Measurements from ENCODE around the gene FRMD5. TPM values are rescaled to one million over a fixed set of nuclear protein-coding genes. Genes with fewer than 3 reads are reported as not detected.

The FRMD5 gene
- total RNA-seq, 1 experiment from 2014 or later: 3.9 TPM

DNA sequence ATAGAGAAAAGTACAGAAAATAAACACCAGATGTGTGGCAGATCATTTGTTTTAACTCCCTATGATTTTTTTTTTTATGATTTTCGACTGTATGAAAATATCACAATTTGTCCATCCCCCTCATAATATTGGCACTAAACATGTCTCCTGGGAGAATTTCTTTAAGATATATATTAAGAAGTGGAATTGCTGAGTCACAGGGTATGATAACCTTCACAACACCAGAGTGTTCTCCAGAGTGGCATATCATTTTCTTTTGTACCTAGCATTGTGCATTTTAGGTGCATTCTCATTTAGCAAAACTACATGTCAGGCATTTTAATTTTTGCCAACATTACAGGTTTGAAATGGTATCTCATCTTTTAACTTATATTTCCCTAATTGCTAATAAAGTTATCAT, 170.9 kb downstream of the FRMD5 start:
- H3K27me3 ChIP-seq (ENCODE audit: insufficient read depth, low read length): no peaks in the 10 kb centered on the region
- H3K4me1 Mint-ChIP-seq: peaks cover 4 to 8% of the 10 kb centered on the region in 2 experiments
- no peak overlapping the region for H4K91ac ChIP-seq (ENCODE audit: insufficient read length, low read depth, low read length)
- no peaks in the 10 kb centered on the region for H3K27me3 Mint-ChIP-seq (ENCODE audit: low read depth)
- no peak overlapping the region for H4K8ac ChIP-seq (replicated peaks; ENCODE audit: insufficient read length, low read depth, low read length)
- H3K4me1 ChIP-seq (ENCODE audit: insufficient read depth, low read length): no peaks in the 10 kb centered on the region
- H2BK20ac ChIP-seq (ENCODE audit: low read depth, low read length, poor library complexity, severe bottlenecking): no peak overlapping the region
- H4K5ac ChIP-seq (ENCODE audit: insufficient read length, low read depth, low read length): no peak overlapping the region
- no peak overlapping the region for H3K4ac ChIP-seq (ENCODE audit: low read depth, low read length)
- no peaks in the 10 kb centered on the region for H3K9me3 Mint-ChIP-seq
- no peak overlapping the region for H3K4me2 ChIP-seq (ENCODE audit: insufficient read depth, insufficient read length, low read length)
- no peaks in the 10 kb centered on the region for H3K9me3 ChIP-seq (ENCODE audit: control insufficient read depth, low read depth, low read length)
- no peak overlapping the region for H3K27ac ChIP-seq (ENCODE audit: insufficient read length, low read depth, low read length)
- no peaks in the 10 kb centered on the region for H3K23me2 ChIP-seq (ENCODE audit: insufficient read length, low read depth, low read length, poor library complexity, severe bottlenecking)
- no peak overlapping the region for H2AK5ac ChIP-seq (ENCODE audit: insufficient read length, low read length)
- no peaks in the 10 kb centered on the region for H4K20me1 ChIP-seq (ENCODE audit: control insufficient read depth, insufficient read depth, insufficient read length)
- no peak overlapping the region for H3K23ac ChIP-seq (ENCODE audit: insufficient read length, low read depth, low read length)
- no peak overlapping the region for H2BK12ac ChIP-seq (ENCODE audit: insufficient read length, low read depth, low read length)
- H2BK120ac ChIP-seq (ENCODE audit: low read depth, low read length, poor library complexity, severe bottlenecking): no peak overlapping the region
- H3K79me2 ChIP-seq (ENCODE audit: insufficient read depth, low read length): no peaks in the 10 kb centered on the region
- H3K9ac ChIP-seq (ENCODE audit: extremely low read depth, insufficient read length, low read length): no peak overlapping the region
- H3K56ac ChIP-seq (ENCODE audit: insufficient read length, low read depth, low read length): no peak overlapping the region
- no peaks in the 10 kb centered on the region for H3K79me1 ChIP-seq (ENCODE audit: insufficient read depth, low read depth, low read length, poor library complexity, severe bottlenecking)
- H2AFZ ChIP-seq (ENCODE audit: low read length): no peak overlapping the region
- no CpG with 5 or more reads among the region's 1 CpG for WGBS (ENCODE audit: extremely low coverage, insufficient read length, low lambda C conversion rate)
- no peak overlapping the region for H3K14ac ChIP-seq (ENCODE audit: insufficient read depth, low read length)
- no peak for DNase-seq
- TF ChIP-seq CTCF (conservative IDR thresholded peaks at IDR 0.05): no peak
- H3K4me3 Mint-ChIP-seq: no peak overlapping the region
- no peak overlapping the region for H3K18ac ChIP-seq (ENCODE audit: insufficient read length, low read depth, low read length)
- no peak overlapping the region for H3T11ph ChIP-seq (ENCODE audit: low read length)
- H3K27ac Mint-ChIP-seq: no peak overlapping the region
- H2BK5ac ChIP-seq (ENCODE audit: insufficient read length, low read length): no peak overlapping the region
- H3K36me3 Mint-ChIP-seq (ENCODE audit: insufficient read depth in 1 of 3, low read depth in 3 of 3): no peaks in the 10 kb centered on the region
- H2BK15ac ChIP-seq (ENCODE audit: low read depth, low read length): no peak overlapping the region
